ENCODE measurements around the gene MAP3K14.

DNA sequence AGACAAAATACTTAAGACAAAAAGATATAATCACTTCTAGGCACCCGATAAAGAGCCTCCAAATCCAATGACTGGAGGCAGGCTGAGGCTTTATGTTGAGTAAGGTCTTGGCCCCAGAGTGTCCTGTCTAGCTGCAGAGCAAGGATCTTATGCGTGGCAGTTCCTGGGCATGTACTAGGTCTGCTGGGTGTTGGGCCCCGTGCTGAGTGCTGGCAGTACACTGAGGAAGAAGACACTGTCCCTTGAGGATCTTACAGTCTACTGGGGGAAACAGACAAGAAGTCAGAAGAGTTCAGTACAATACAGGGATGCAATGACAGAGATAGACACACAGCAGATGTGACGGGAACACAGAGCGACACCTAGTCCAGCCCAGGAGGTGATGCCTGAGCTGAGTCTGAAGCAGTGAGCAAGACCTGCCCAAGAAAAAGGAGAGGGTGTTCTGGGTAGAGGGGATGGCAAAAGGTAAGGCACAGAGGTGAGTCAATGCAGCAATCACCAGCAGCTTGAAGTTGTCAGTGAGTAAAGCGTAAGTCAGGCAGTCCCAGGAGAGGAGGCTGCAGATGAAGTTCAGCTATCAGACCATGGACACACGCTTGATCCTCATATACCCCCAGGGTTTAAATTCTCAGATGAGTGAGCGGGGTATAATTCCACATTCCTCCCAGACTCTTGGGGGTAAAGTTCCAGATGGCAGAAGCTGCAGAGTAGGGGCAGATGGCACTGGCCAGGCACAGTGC, 18.1 kb downstream of the MAP3K14 start:
- TF ChIP-seq POLR2AphosphoS5 (IDR thresholded peaks at IDR 0.05; ENCODE audit: low read depth, low read length): no peak; the same call in 1 of the 2 replicates
- TF ChIP-seq POLR2A (IDR thresholded peaks at IDR 0.05; ENCODE audit: low read depth, low read length): peak; percentile 39; the same call in 1 of the 2 replicates
- no peak for TF ChIP-seq TAF1 (IDR thresholded peaks at IDR 0.05; ENCODE audit: borderline replicate concordance, low read depth, low read length)

Data from GM12892 (cell line).